Measurements from ENCODE around the gene ARMS2. TPM values are rescaled to one million over a fixed set of nuclear protein-coding genes. Genes with fewer than 3 reads are reported as not detected.

ARMS2 gene
- total and polyA plus RNA-seq, 2 of the 13 experiments (the other 11 are each of a cell fraction or from before 2014, with no cell fraction given): not detected

- DNase-seq (ENCODE audit: low spot score) (no peak), ATAC-seq (no peak), FAIRE-seq (no peak)
- in situ Hi-C loops (cut with HindIII; ENCODE audit: extremely low pct_ligation_motif_present, low pct_unique_long_range_greater_than_20kb): no loop called here
- H4K20me1 ChIP-seq (ENCODE audit: insufficient read depth, low read length): no peaks in the 10 kb centered on the region
- 54% methylated on average over 5 of the region's 5 CpGs for WGBS (ENCODE audit: low lambda C conversion rate)
- H3K27me3 ChIP-seq (ENCODE audit: control insufficient read depth in 1 of 2, insufficient read depth in 2 of 2, low read length in 2 of 2): peaks cover 0 to 32% of the 10 kb centered on the region in 2 experiments; a peak in 3 of 5 replicates
- no peak overlapping the region for H3K4me2 ChIP-seq (ENCODE audit: low read depth, low read length)
- H3K36me3 ChIP-seq (replicated peaks in 1 of 2; ENCODE audit: control insufficient read depth in 1 of 2, insufficient read depth in 2 of 2, low read length in 2 of 2): no peaks in the 10 kb centered on the region
- no peaks in the 10 kb centered on the region for H3K79me2 ChIP-seq (ENCODE audit: insufficient read depth, low read length)
- TF ChIP-seq ZFP36L1 (CRISPR knock-in tag; IDR thresholded peaks at IDR 0.05): no peak
- no peak overlapping the region for H3K9ac ChIP-seq (ENCODE audit: insufficient read depth, low read depth, low read length)
- CTCF ChIA-PET (ENCODE audit: low intra/inter-chr PET ratio, low total read pairs): no interaction called here
- H2AFZ ChIP-seq (ENCODE audit: low read length): no peak overlapping the region
- H3K4me3 ChIP-seq (replicated peaks in 1 of 3; ENCODE audit: insufficient read depth in 1 of 3, low read depth in 2 of 3, low read length in 3 of 3): no peak overlapping the region
- intact Hi-C loops (cut with micrococcal nuclease; ENCODE audit: unreplicated experiment): no loop called here
- POLR2A ChIA-PET: no interaction called here
- no TSS peak for BruUV-seq (replicated peaks)
- H3K27ac ChIP-seq (ENCODE audit: extremely low read length, insufficient read depth, low read length): no peak overlapping the region
- no peaks in the 10 kb centered on the region for H3K4me1 ChIP-seq (ENCODE audit: insufficient read depth, low read length)
- H3K9me3 ChIP-seq (ENCODE audit: low read length): no peaks in the 10 kb centered on the region
Observed at GRCh38 chr10:122499491-122499941, 45.1 kb downstream of the ARMS2 start.

GRCh38 chr10:122500194-122500593 is 45.7 kb downstream of the ARMS2 start:
- no peaks in the 10 kb centered on the region for H3K4me1 ChIP-seq (ENCODE audit: insufficient read depth, low read length)
- H3K79me2 ChIP-seq (ENCODE audit: insufficient read depth, low read length): no peaks in the 10 kb centered on the region
- WGBS (ENCODE audit: low lambda C conversion rate): 43% methylated on average over 5 of the region's 5 CpGs
- no peak for DNase-seq (ENCODE audit: low spot score)
- TF ChIP-seq ZNF614 (CRISPR knock-in tag; IDR thresholded peaks at IDR 0.05; ENCODE audit: borderline replicate concordance): no peak
- no peak for TF ChIP-seq SNAI1 (CRISPR knock-in tag; IDR thresholded peaks at IDR 0.05; ENCODE audit: borderline replicate concordance)
- no peak for TF ChIP-seq POLR2G (IDR thresholded peaks at IDR 0.05; ENCODE audit: low read depth, low read length)
- TF ChIP-seq KAT8 (CRISPR knock-in tag; IDR thresholded peaks at IDR 0.05): no peak
- no TSS peak for BruUV-seq (replicated peaks)
- no peaks in the 10 kb centered on the region for H3K9me3 ChIP-seq (ENCODE audit: low read length)
- in situ Hi-C loops (cut with HindIII; ENCODE audit: extremely low pct_ligation_motif_present, low pct_unique_long_range_greater_than_20kb) (no loop called here), intact Hi-C loops (cut with micrococcal nuclease; ENCODE audit: unreplicated experiment) (no loop called here)
- H3K27me3 ChIP-seq (ENCODE audit: control insufficient read depth in 1 of 2, insufficient read depth in 2 of 2, low read length in 2 of 2): peaks cover 0 to 27% of the 10 kb centered on the region in 2 experiments; a peak in 3 of 5 replicates
- H3K4me2 ChIP-seq (ENCODE audit: low read depth, low read length): no peak overlapping the region
- no peak overlapping the region for H3K4me3 ChIP-seq (replicated peaks in 1 of 3; ENCODE audit: insufficient read depth in 1 of 3, low read depth in 2 of 3, low read length in 3 of 3)
- no peak overlapping the region for H3K27ac ChIP-seq (ENCODE audit: extremely low read length, insufficient read depth, low read length)
- ChIA-PET POLR2A (no interaction called here), CTCF (ENCODE audit: low intra/inter-chr PET ratio, low total read pairs) (no interaction called here)
- H2AFZ ChIP-seq (ENCODE audit: low read length): no peak overlapping the region
- ATAC-seq: no peak
- no peak for FAIRE-seq
- H3K36me3 ChIP-seq (replicated peaks in 1 of 2; ENCODE audit: control insufficient read depth in 1 of 2, insufficient read depth in 2 of 2, low read length in 2 of 2): no peaks in the 10 kb centered on the region
- no peaks in the 10 kb centered on the region for H4K20me1 ChIP-seq (ENCODE audit: insufficient read depth, low read length)
- no peak overlapping the region for H3K9ac ChIP-seq (ENCODE audit: insufficient read depth, low read depth, low read length)

Data from HepG2 (cell line).